Gastrocnemius medialis (tissue), 4 donors: Measurements from ENCODE around the gene MRNIP.

Source experiments
- POLR2A ChIP-seq, 2 donors: fragments of 450-650 bp; IDR thresholded peaks; one replicate each; pipeline ENCODE4 v1.6.1; 2017; ENCODE audit warnings: antibody characterized with exemption in 2 of 2, mild to moderate bottlenecking in 2 of 2, moderate library complexity in 2 of 2
- TF ChIP-seq, protein P1 (sequence below), 5 experiments: fragments of 450-650 bp in 3 of 5; fragments of 200-600 bp in 2 of 5; sonication (generic) in 2 of 5; IDR thresholded peaks in 4 of 5; conservative IDR thresholded peaks in 1 of 5; 1 replicate in 4 of 5; 2 replicates in 1 of 5; pipeline ENCODE4 v1.5.1; 2016 to 2019; ENCODE audit warnings: antibody characterized with exemption in 5 of 5, mild to moderate bottlenecking in 3 of 5, moderate library complexity in 3 of 5

- TF ChIP-seq, protein P1, sequence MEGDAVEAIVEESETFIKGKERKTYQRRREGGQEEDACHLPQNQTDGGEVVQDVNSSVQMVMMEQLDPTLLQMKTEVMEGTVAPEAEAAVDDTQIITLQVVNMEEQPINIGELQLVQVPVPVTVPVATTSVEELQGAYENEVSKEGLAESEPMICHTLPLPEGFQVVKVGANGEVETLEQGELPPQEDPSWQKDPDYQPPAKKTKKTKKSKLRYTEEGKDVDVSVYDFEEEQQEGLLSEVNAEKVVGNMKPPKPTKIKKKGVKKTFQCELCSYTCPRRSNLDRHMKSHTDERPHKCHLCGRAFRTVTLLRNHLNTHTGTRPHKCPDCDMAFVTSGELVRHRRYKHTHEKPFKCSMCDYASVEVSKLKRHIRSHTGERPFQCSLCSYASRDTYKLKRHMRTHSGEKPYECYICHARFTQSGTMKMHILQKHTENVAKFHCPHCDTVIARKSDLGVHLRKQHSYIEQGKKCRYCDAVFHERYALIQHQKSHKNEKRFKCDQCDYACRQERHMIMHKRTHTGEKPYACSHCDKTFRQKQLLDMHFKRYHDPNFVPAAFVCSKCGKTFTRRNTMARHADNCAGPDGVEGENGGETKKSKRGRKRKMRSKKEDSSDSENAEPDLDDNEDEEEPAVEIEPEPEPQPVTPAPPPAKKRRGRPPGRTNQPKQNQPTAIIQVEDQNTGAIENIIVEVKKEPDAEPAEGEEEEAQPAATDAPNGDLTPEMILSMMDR (IDR thresholded peaks at IDR 0.05 in 4 of 5, conservative IDR thresholded peaks at IDR 0.05 in 1 of 5), result no peak
- TF ChIP-seq POLR2A (IDR thresholded peaks at IDR 0.05), result no peak
Observed at GRCh38 chr5:179794575-179794974, 64.0 kb downstream of the MRNIP start.
